Ishikawa (cell line): Measurements from ENCODE around the gene ADGRB2.

Experiments
- CEBPB ChIP-seq: IDR thresholded peaks from 2 replicates; pipeline ENCODE4 v1.6.1; 2012
- FOXM1 ChIP-seq: IDR thresholded peaks from 2 replicates; pipeline ENCODE4 v1.6.1; 2012; ENCODE audit warnings: low read depth, borderline replicate concordance
- NFIC ChIP-seq: IDR thresholded peaks from 2 replicates; pipeline ENCODE4 v1.6.1; 2012
- RAD21 ChIP-seq: IDR thresholded peaks from 2 replicates; pipeline ENCODE4 v1.6.1; 2012; ENCODE audit warnings: low read depth
- TAF1 ChIP-seq: IDR thresholded peaks from 2 replicates; pipeline ENCODE4 v1.6.1; 2012; ENCODE audit warnings: low read depth, mild to moderate bottlenecking
- USF1 ChIP-seq: IDR thresholded peaks from 2 replicates; pipeline ENCODE4 v1.6.1; 2012
- YY1 ChIP-seq: IDR thresholded peaks from 2 replicates; pipeline ENCODE4 v1.6.1; 2012; ENCODE audit warnings: low read depth

- TF ChIP-seq CEBPB (no peak), USF1 (no peak), YY1 (no peak), RAD21 (peak; percentile 47; the same call in 1 of the 2 replicates), NFIC (no peak), FOXM1 (no peak), TAF1 (no peak)
These were observed 80.1 kb downstream of the ADGRB2 start for GRCh38 chr1:31683997-31684396.
